K562 (cell line): Measurements from ENCODE around the gene THSD8. TPM values are rescaled to one million over a fixed set of nuclear protein-coding genes. Genes with fewer than 3 reads are reported as not detected.

ENCODE experiments used
- DMBX1 ChIP-seq: fragments of 250-450 bp; sonication (Bioruptor Pico); IDR thresholded peaks from 2 replicates; pipeline ENCODE4 v1.8.0; 2022; ENCODE audit warnings: inconsistent platforms, mild to moderate bottlenecking, moderate library complexity, borderline replicate concordance
- FOSL1 ChIP-seq: fragments of 200-800 bp; sonication (Bioruptor generic); conservative IDR thresholded peaks from 2 replicates; pipeline ENCODE4 v1.6.1; 2016; ENCODE audit warnings: missing genetic modification characterization, missing compliant biosample characterization
- GMEB1 ChIP-seq: fragments of 250-450 bp; sonication (Bioruptor Pico); IDR thresholded peaks from 2 replicates; pipeline ENCODE4 v1.4.0; 2020; ENCODE audit warnings: mild to moderate bottlenecking
- MGA ChIP-seq: fragments of 450-650 bp; IDR thresholded peaks from 2 replicates; pipeline ENCODE4 v1.6.1; 2016; ENCODE audit warnings: mild to moderate bottlenecking, moderate library complexity
- NCOR1 ChIP-seq: fragments of 450-650 bp; IDR thresholded peaks from 2 replicates; pipeline ENCODE4 v1.6.1; 2016; ENCODE audit warnings: mild to moderate bottlenecking, moderate library complexity
- NFIC ChIP-seq: fragments of 450-650 bp; IDR thresholded peaks from 2 replicates; pipeline ENCODE4 v1.6.1; 2017; ENCODE audit warnings: mild to moderate bottlenecking, inconsistent platforms
- NRF1 ChIP-seq, 2 experiments: fragments of 450-650 bp; IDR thresholded peaks in 1 of 2; conservative IDR thresholded peaks in 1 of 2; 2 replicates each; pipeline ENCODE4 v1.6.1; 2014; ENCODE audit warnings: mild to moderate bottlenecking in 2 of 2
- SOX6 ChIP-seq: fragments of 450-650 bp; IDR thresholded peaks from 2 replicates; pipeline ENCODE4 v1.6.1; 2014; ENCODE audit warnings: mild to moderate bottlenecking
- TBL1XR1 ChIP-seq, 2 experiments: IDR thresholded peaks; 2 replicates each; pipeline ENCODE4 v1.6.1; 2012; ENCODE audit warnings: improper control_type of control experiment in 2 of 2, low read length in 2 of 2, mild to moderate bottlenecking in 1 of 2
- ZNF644 ChIP-seq: fragments of 200-800 bp; sonication (Bioruptor generic); IDR thresholded peaks from 2 replicates; pipeline ENCODE4 v1.6.1; 2016; ENCODE audit warnings: low read depth, missing genetic modification characterization, missing compliant biosample characterization
- ZNF740 ChIP-seq, 3 experiments: fragments of 200-800 bp in 1 of 3; sonication (Bioruptor generic) in 1 of 3; sonication (generic) in 1 of 3; formaldehyde crosslinking in 1 of 3; IDR thresholded peaks; 2 replicates each; pipeline versions ENCODE4 v1.6.1 to v1.8.0; 2016 to 2022; ENCODE audit warnings: mild to moderate bottlenecking in 2 of 3, missing compliant biosample characterization in 2 of 3, missing genetic modification characterization in 2 of 3, missing genetic modification reagents in 1 of 3
- polyA plus RNA-seq, 8 experiments: library from polyadenylated mRNA; depleted of rRNA in 4 of 8; stranded (reverse) in 5 of 8; unstranded in 3 of 8; fragments of >200 nt; fragmentation: Nextera tagmentation in 2 of 8; fragmentation: Illumina TruSeq in 1 of 8; extraction: Ambion mirVana in 2 of 8; extraction: Trizol in 1 of 8; gene quantifications; 2 replicates each; pipeline versions ENCODE4 v1.2.1 to v1.2.3, GENCODE V29; 2011 to 2014; ENCODE audit warnings: inconsistent platforms in 1 of 8, missing spikeins in 1 of 8
- total RNA-seq, 7 experiments: library from RNA; depleted of rRNA in 6 of 7; stranded (reverse); fragments of >200 nt in 6 of 7; fragmentation: Illumina TruSeq in 2 of 7; extraction: Trizol in 2 of 7; gene quantifications; 2 replicates each; pipeline versions ENCODE4 v1.2.1 to v1.2.3, GENCODE V29; 2011 to 2021; ENCODE audit warnings: low replicate concordance in 1 of 7

THSD8 gene
- total and polyA plus RNA-seq, 9 of the 15 experiments (the other 6 are each of a cell fraction or from before 2014, with no cell fraction given): 8.4 to 42.4 (median 19.9) TPM; not detected in 2

- TF ChIP-seq NCOR1 (peak; percentile 96), TBL1XR1 (IDR thresholded peaks at IDR 0.05; ENCODE audit: low read length in 2 of 2) (peak; percentile 88 to 91), SOX6 (peak; percentile 96), NRF1 (conservative IDR thresholded peaks at IDR 0.05 in 1 of 2, IDR thresholded peaks at IDR 0.05 in 1 of 2) (peak; percentile 49 to 65; a peak in 3 of 4 replicates), ZNF644 (tag) (peak; percentile 60), ZNF740 (CRISPR knock-in tag; IDR thresholded peaks at IDR 0.05) (0 out of 2 replicates have a peak, but pooled peaks have one; percentile 30), ZNF740 (tag; IDR thresholded peaks at IDR 0.05) (no peak), FOSL1 (tag) (peak; percentile 60; the same call in 1 of the 2 replicates), GMEB1 (CRISPR knock-in tag) (0 out of 2 replicates have a peak, but pooled peaks have one; percentile 3), DMBX1 (CRISPR knock-in tag) (peak; percentile 69), NFIC (peak; percentile 88), MGA (peak; percentile 68)
These were observed 17.4 kb upstream of the THSD8 start (continued) for GRCh38 chr19:12784394-12784870.
